OCI-LY7 (cell line): ENCODE results near the gene PNMA6F. TPM values are rescaled to one million over a fixed set of nuclear protein-coding genes. Genes with fewer than 3 reads are reported as not detected.

Experiments used
- BruUV-seq: library from RNA; stranded (reverse); fragments of 400-500 nt; replicated peaks from 2 replicates; lab custom pipeline; 2021; lab: Mats Ljungman, UMichigan
- CTCF ChIA-PET: fragments of 300-600 bp; sonication (Branson Sonifier 250); formaldehyde crosslinking; loops from one replicate; lab custom pipeline; 2022; ENCODE audit warnings: antibody characterized with exemption; ENCODE audit not compliant: unreplicated experiment; lab: Charles Lee
- POLR2A ChIA-PET: fragments of 300-600 bp; sonication (Branson Sonifier 250); formaldehyde crosslinking; loops from one replicate; lab custom pipeline; 2022; ENCODE audit warnings: antibody characterized with exemption; lab: Charles Lee
- DNase-seq: peaks from one replicate; pipeline ENCODE4 v3.0.0-alpha.2; 2015; ENCODE audit warnings: low spot score
- H2AFZ ChIP-seq: fragments of 200-600 bp; sonication (generic), shearing (Covaris generic); 2 replicates; pipeline ENCODE4 v1.6.1; 2014; ENCODE audit warnings: mild to moderate bottlenecking, antibody characterized with exemption, low read length, moderate library complexity
- H3K27ac ChIP-seq: fragments of 200-600 bp; sonication (generic); 2 replicates; pipeline ENCODE4 v1.5.1; 2014; ENCODE audit warnings: mixed run types, low read depth, mild to moderate bottlenecking, moderate library complexity, low read length, inconsistent platforms; ENCODE audit not compliant: poor library complexity, severe bottlenecking
- H3K36me3 ChIP-seq: fragments of 200-600 bp; sonication (generic); 2 replicates; pipeline ENCODE4 v1.6.1; 2014; ENCODE audit warnings: mild to moderate bottlenecking, antibody characterized with exemption, low read length, moderate library complexity, mixed read lengths; ENCODE audit not compliant: insufficient read depth
- H3K4me1 ChIP-seq: fragments of 200-600 bp; sonication (generic); 2 replicates; pipeline ENCODE4 v1.5.1; 2014; ENCODE audit warnings: mild to moderate bottlenecking, low read length; ENCODE audit not compliant: insufficient read depth, poor library complexity, severe bottlenecking
- H3K4me2 ChIP-seq: fragments of 200-600 bp; sonication (generic); 2 replicates; pipeline ENCODE4 v1.6.1; 2014; ENCODE audit warnings: mild to moderate bottlenecking, low read length
- H3K4me3 ChIP-seq: fragments of 200-600 bp; sonication (generic); 2 replicates; pipeline ENCODE4 v1.5.1; 2014; ENCODE audit warnings: mild to moderate bottlenecking, low read depth, low read length; ENCODE audit not compliant: poor library complexity, severe bottlenecking
- H3K79me2 ChIP-seq: fragments of 200-600 bp; sonication (generic); 2 replicates; pipeline ENCODE4 v1.6.1; 2016; ENCODE audit warnings: low read depth, mild to moderate bottlenecking, low read length, moderate library complexity, mixed read lengths; ENCODE audit not compliant: insufficient read depth
- H3K9me2 ChIP-seq: fragments of 200-600 bp; sonication (generic); 2 replicates; pipeline ENCODE4 v1.6.1; 2016; ENCODE audit warnings: mild to moderate bottlenecking, low read length, mixed read lengths; ENCODE audit not compliant: insufficient read depth
- H3K9me3 ChIP-seq: fragments of 200-600 bp; sonication (generic); 2 replicates; pipeline ENCODE4 v1.6.1; 2014; ENCODE audit warnings: mild to moderate bottlenecking, mixed run types, low read length, mixed read lengths
- H4K20me1 ChIP-seq: fragments of 200-600 bp; sonication (generic); 2 replicates; pipeline ENCODE4 v1.6.1; 2014; ENCODE audit warnings: mild to moderate bottlenecking, antibody characterized with exemption, low read length, moderate library complexity, mixed read lengths; ENCODE audit not compliant: insufficient read depth
- EZH2phosphoT487 ChIP-seq: fragments of 200-600 bp; sonication (generic); IDR thresholded peaks from 2 replicates; pipeline ENCODE4 v1.6.1; 2018; ENCODE audit warnings: low read depth, borderline replicate concordance, mild to moderate bottlenecking, mixed run types, antibody characterized with exemption, low read length, moderate library complexity, mixed read lengths
- intact Hi-C: fragments of 100-400 bp; cut with micrococcal nuclease; formaldehyde crosslinking; loops from one replicate; pipeline ENCODE4 v1.10.0; 2022; ENCODE audit not compliant: unreplicated experiment
- total RNA-seq, 2 experiments: library from RNA; depleted of rRNA in 1 of 2; stranded (reverse); fragments of >200 nt in 1 of 2; shearing (Covaris generic) in 1 of 2; gene quantifications; 2 replicates each; pipeline ENCODE4 v1.2.3, GENCODE V29; 2014 to 2022
- TF ChIP-seq, protein P1 (sequence below): fragments of 200-600 bp; sonication (generic); conservative IDR thresholded peaks from 2 replicates; pipeline ENCODE4 v1.5.1; 2014; ENCODE audit warnings: mild to moderate bottlenecking, antibody characterized with exemption, low read length, moderate library complexity, mixed read lengths

PNMA6F gene
- total RNA-seq, 2 experiments from 2014 or later = not detected

GRCh38 chrX:153343674-153344073, 22.1 kb upstream of the PNMA6F start:
- H3K9me2 ChIP-seq = no peaks in the 10 kb centered on the region
- H3K36me3 ChIP-seq = peaks cover 31% of the 10 kb centered on the region
- H3K27ac ChIP-seq = no peak overlapping the region
- TF ChIP-seq, protein P1, sequence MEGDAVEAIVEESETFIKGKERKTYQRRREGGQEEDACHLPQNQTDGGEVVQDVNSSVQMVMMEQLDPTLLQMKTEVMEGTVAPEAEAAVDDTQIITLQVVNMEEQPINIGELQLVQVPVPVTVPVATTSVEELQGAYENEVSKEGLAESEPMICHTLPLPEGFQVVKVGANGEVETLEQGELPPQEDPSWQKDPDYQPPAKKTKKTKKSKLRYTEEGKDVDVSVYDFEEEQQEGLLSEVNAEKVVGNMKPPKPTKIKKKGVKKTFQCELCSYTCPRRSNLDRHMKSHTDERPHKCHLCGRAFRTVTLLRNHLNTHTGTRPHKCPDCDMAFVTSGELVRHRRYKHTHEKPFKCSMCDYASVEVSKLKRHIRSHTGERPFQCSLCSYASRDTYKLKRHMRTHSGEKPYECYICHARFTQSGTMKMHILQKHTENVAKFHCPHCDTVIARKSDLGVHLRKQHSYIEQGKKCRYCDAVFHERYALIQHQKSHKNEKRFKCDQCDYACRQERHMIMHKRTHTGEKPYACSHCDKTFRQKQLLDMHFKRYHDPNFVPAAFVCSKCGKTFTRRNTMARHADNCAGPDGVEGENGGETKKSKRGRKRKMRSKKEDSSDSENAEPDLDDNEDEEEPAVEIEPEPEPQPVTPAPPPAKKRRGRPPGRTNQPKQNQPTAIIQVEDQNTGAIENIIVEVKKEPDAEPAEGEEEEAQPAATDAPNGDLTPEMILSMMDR = no peak
- TF ChIP-seq EZH2phosphoT487 = no peak
- no peak overlapping the region for H3K4me2 ChIP-seq
- intact Hi-C loops = no loop called here
- no peak overlapping the region for H2AFZ ChIP-seq
- H3K4me1 ChIP-seq = no peaks in the 10 kb centered on the region
- H3K4me3 ChIP-seq = no peak overlapping the region
- H3K9me3 ChIP-seq = no peaks in the 10 kb centered on the region
- ChIA-PET CTCF (no interaction called here), POLR2A (no interaction called here)
- DNase-seq = no peak
- no peaks in the 10 kb centered on the region for H3K79me2 ChIP-seq
- H4K20me1 ChIP-seq = no peaks in the 10 kb centered on the region
- no TSS peak for BruUV-seq

GRCh38 chrX:153342762-153343558, 21.4 kb upstream of the PNMA6F start:
- no peak overlapping the region for H3K27ac ChIP-seq
- no peak overlapping the region for H3K4me3 ChIP-seq
- intact Hi-C loops = no loop called here
- H3K79me2 ChIP-seq = no peaks in the 10 kb centered on the region
- no peak overlapping the region for H2AFZ ChIP-seq
- H3K9me2 ChIP-seq = no peaks in the 10 kb centered on the region
- ChIA-PET POLR2A (interaction anchor here (0.6 kb wide), 1 partner anchor 412 kb away, joined by 3 read pairs; no protein-coding TSS in a partner anchor), CTCF (no interaction called here)
- no peak overlapping the region for H3K4me2 ChIP-seq
- H3K4me1 ChIP-seq = peaks cover 3% of the 10 kb centered on the region
- no peaks in the 10 kb centered on the region for H3K9me3 ChIP-seq
- no peak for DNase-seq
- H4K20me1 ChIP-seq = no peaks in the 10 kb centered on the region; the same call in 1 of the 2 replicates
- H3K36me3 ChIP-seq = peaks cover 34% of the 10 kb centered on the region
- TF ChIP-seq, protein P1 = no peak
- no peak for TF ChIP-seq EZH2phosphoT487
- no TSS peak for BruUV-seq

GRCh38 chrX:153340111-153340510, 18.5 kb upstream of the PNMA6F start:
- H3K9me2 ChIP-seq = no peaks in the 10 kb centered on the region
- H3K4me2 ChIP-seq = no peak overlapping the region
- H4K20me1 ChIP-seq = no peaks in the 10 kb centered on the region; the same call in 1 of the 2 replicates
- H3K4me1 ChIP-seq = peaks cover 32% of the 10 kb centered on the region
- POLR2A ChIA-PET = no interaction called here
- intact Hi-C loops = no loop called here
- H2AFZ ChIP-seq = no peak overlapping the region
- H3K27ac ChIP-seq = no peak overlapping the region
- H3K4me3 ChIP-seq = no peak overlapping the region
- BruUV-seq = no TSS peak
- H3K79me2 ChIP-seq = no peaks in the 10 kb centered on the region
- no peak for TF ChIP-seq EZH2phosphoT487
- TF ChIP-seq, protein P1 = no peak
- H3K36me3 ChIP-seq = peaks cover 48% of the 10 kb centered on the region
- CTCF ChIA-PET = no interaction called here
- no peaks in the 10 kb centered on the region for H3K9me3 ChIP-seq
- no peak for DNase-seq
